Lung (tissue), 12 donors: ENCODE measurements around the gene LAMC3. TPM values are rescaled to one million over a fixed set of nuclear protein-coding genes. Genes with fewer than 3 reads are reported as not detected.

Source experiments
- ATAC-seq: fragments of 200-7000 bp; cut with Tn5 transposase; one replicate; pipeline ENCODE4 v1.9.1; 2020; ENCODE audit warnings: moderate number of reproducible peaks; ENCODE audit not compliant: insufficient read depth, low FRiP score
- DNase-seq, 3 donors: peaks; one replicate each; pipeline ENCODE4 v3.0.0-alpha.2; 2013 to 2017
- H3K27ac ChIP-seq, 2 donors: one replicate each; pipeline ENCODE4 v1.5.1; 2013; ENCODE audit warnings: mild to moderate bottlenecking in 2 of 2, moderate library complexity in 2 of 2, control low read depth in 1 of 2, inconsistent platforms in 1 of 2, low read depth in 1 of 2, low read length in 1 of 2
- H3K27me3 ChIP-seq, 3 donors: one replicate each; pipeline ENCODE4 v1.5.1; 2013; ENCODE audit warnings: low read length in 2 of 3; ENCODE audit not compliant: control insufficient read depth in 3 of 3, insufficient read depth in 3 of 3
- H3K36me3 ChIP-seq, 4 donors: one replicate each; pipeline ENCODE4 v1.5.1; 2013; ENCODE audit warnings: low read length in 4 of 4, mild to moderate bottlenecking in 1 of 4, moderate library complexity in 1 of 4; ENCODE audit not compliant: control insufficient read depth in 4 of 4, insufficient read depth in 4 of 4
- H3K4me1 ChIP-seq, 5 donors: one replicate each; pipeline ENCODE4 v1.5.1; 2013; ENCODE audit warnings: low read length in 5 of 5, mild to moderate bottlenecking in 2 of 5, moderate library complexity in 1 of 5; ENCODE audit not compliant: control insufficient read depth in 5 of 5, insufficient read depth in 5 of 5
- H3K4me3 ChIP-seq: one replicate; pipeline ENCODE4 v1.5.1; 2013; ENCODE audit warnings: mild to moderate bottlenecking, control low read depth, moderate library complexity
- H3K9ac ChIP-seq, 2 donors: one replicate each; pipeline ENCODE4 v1.5.1; 2013; ENCODE audit warnings: low read length in 2 of 2, control low read depth in 1 of 2; ENCODE audit not compliant: insufficient read depth in 1 of 2
- H3K9me3 ChIP-seq, 4 donors: one replicate each; pipeline ENCODE4 v1.5.1; 2013; ENCODE audit warnings: low read length in 3 of 4, mild to moderate bottlenecking in 1 of 4, moderate library complexity in 1 of 4; ENCODE audit not compliant: control insufficient read depth in 4 of 4, insufficient read depth in 3 of 4
- WGBS, 2 donors: extraction: QIAGEN DNeasy Blood & Tissue Kit; methylation state at CpG; one replicate each; pipeline ENCODE4 v1.1.7; 2013; 5-methylcytosine and 5-hydroxymethylcytosine counted together
- polyA plus RNA-seq, 2 donors: library from polyadenylated mRNA; stranded (reverse); fragments of 200-250 nt; gene quantifications; one replicate each; pipeline ENCODE4 v1.2.1, GENCODE V29; 2013
- total RNA-seq, 2 donors: library from RNA; depleted of rRNA in 1 of 2; stranded (reverse); fragments of >200 nt in 1 of 2; gene quantifications; one replicate each; pipeline ENCODE4 v1.2.1, GENCODE V29; 2014 to 2021
- TF ChIP-seq, protein P1 (sequence below): IDR thresholded peaks from 2 replicates; pipeline ENCODE4 v1.5.1; 2012; ENCODE audit warnings: mild to moderate bottlenecking; ENCODE audit errors: control extremely low read depth, extremely low read depth
- donor health status: control.
- donor health status: control.
- donor health status: Bipolar disorder and iron deficiency.
- donor health status: healthy.
- donor health status: DM: yes; HTN: yes; CAD: no.

Gene LAMC3
- total and polyA plus RNA-seq, 4 donors: 10.5 to 24.3 (median 14.1) TPM

DNA sequence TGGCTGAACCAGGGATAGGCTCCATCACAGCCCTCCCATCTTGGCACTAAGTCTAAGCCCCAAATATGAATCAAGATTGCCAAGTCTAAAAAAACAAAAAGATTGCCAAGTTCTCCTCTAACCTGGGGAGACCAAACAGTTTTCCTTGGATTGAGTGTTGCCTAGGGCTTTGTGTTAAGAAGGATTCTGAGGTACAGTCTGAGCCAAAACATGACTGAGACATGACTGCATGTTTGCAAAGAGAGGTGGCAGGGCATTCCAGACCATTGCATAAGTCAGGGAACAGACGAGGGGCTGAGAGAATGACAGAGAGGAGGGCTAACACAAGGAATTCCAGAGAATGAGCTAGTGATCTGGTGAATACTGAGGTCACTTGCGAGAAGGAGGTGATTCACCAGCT lies 11.4 kb downstream of the LAMC3 start:
- no peak overlapping the region for H3K9ac ChIP-seq
- 63 to 77% methylated on average over 2 of the region's 2 CpGs for WGBS, 2 donors
- H3K4me1 ChIP-seq: peaks cover 0 to 4% (median 0%) of the 10 kb centered on the region in 5 donors
- TF ChIP-seq, protein P1, sequence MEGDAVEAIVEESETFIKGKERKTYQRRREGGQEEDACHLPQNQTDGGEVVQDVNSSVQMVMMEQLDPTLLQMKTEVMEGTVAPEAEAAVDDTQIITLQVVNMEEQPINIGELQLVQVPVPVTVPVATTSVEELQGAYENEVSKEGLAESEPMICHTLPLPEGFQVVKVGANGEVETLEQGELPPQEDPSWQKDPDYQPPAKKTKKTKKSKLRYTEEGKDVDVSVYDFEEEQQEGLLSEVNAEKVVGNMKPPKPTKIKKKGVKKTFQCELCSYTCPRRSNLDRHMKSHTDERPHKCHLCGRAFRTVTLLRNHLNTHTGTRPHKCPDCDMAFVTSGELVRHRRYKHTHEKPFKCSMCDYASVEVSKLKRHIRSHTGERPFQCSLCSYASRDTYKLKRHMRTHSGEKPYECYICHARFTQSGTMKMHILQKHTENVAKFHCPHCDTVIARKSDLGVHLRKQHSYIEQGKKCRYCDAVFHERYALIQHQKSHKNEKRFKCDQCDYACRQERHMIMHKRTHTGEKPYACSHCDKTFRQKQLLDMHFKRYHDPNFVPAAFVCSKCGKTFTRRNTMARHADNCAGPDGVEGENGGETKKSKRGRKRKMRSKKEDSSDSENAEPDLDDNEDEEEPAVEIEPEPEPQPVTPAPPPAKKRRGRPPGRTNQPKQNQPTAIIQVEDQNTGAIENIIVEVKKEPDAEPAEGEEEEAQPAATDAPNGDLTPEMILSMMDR: no peak
- no peak for ATAC-seq
- H3K36me3 ChIP-seq: no peaks in the 10 kb centered on the region
- H3K27me3 ChIP-seq: peaks cover 0 to 2% (median 0%) of the 10 kb centered on the region in 3 donors
- H3K27ac ChIP-seq: peak overlapping the region in 1 of 2 donors; percentile 71
- peaks cover 0 to 13% (median 0%) of the 10 kb centered on the region in 4 donors for H3K9me3 ChIP-seq
- DNase-seq: no peak
- H3K4me3 ChIP-seq: no peak overlapping the region

- Histone ChIP-seq H3K36me3 (no peaks in the 10 kb centered on the region), H3K9ac (no peak overlapping the region), H3K4me3 (no peak overlapping the region), H3K4me1 (peaks cover 0 to 4% (median 0%) of the 10 kb centered on the region in 5 donors), H3K27me3 (peaks cover 0 to 2% (median 0%) of the 10 kb centered on the region in 3 donors), H3K27ac (no peak overlapping the region), H3K9me3 (peaks cover 0 to 11% (median 0%) of the 10 kb centered on the region in 4 donors)
- DNase-seq (no peak), ATAC-seq (no peak)
- 70% methylated on average over 7 of the region's 7 CpGs for WGBS, 2 donors
- TF ChIP-seq, protein P1: no peak
These were observed 11.9 kb downstream of the LAMC3 start for GRCh38 chr9:131020862-131021261.

GRCh38 chr9:131021785-131022184 lies 12.8 kb downstream of the LAMC3 start:
- no peak for DNase-seq
- WGBS, 2 donors: 78 to 94% methylated on average over 7 of the region's 7 CpGs
- H3K27ac ChIP-seq: no peak overlapping the region
- no peaks in the 10 kb centered on the region for H3K36me3 ChIP-seq
- peaks cover 0 to 11% (median 0%) of the 10 kb centered on the region in 4 donors for H3K9me3 ChIP-seq
- peaks cover 0 to 4% (median 0%) of the 10 kb centered on the region in 5 donors for H3K4me1 ChIP-seq
- TF ChIP-seq, protein P1: no peak
- no peak for ATAC-seq
- H3K27me3 ChIP-seq: no peaks in the 10 kb centered on the region
- no peak overlapping the region for H3K9ac ChIP-seq
- H3K4me3 ChIP-seq: no peak overlapping the region
